HG03558 (cell line): ENCODE measurements around the gene F7.

Experiments
- ATAC-seq: cut with Tn5 transposase; IDR thresholded peaks from one replicate; pipeline ENCODE4 v1.9.1; 2021; ENCODE audit warnings: moderate number of reproducible peaks; ENCODE audit not compliant: unreplicated experiment; ENCODE audit errors: extremely low read depth

F7 gene

DNA sequence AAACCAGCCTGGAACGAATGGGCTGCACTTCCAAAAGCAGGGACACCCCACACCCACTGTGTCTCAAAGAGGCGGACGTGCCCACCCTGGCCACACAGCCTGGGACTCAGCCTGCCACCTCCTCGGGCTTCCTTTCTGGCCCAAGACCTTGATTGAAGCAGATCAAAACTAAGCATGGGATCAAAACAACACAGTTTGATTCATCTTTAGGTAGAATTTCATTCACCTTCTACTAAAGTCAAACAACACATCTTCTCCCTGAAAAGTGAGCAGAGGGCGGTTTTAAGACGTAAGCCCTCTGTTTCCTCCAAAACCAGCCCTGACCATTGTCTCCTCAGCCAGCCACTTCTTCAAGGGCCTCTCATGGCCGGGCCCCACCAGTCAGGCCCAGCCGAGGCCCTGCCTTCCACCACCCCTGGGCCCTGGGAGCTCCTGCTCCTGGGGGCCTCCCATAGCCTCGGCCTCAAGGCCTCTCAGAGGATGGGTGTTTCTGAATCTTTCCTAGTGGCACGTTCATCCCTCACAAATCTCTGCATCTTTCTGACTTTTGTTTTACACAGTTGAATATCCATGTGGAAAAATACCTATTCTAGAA lies 10.7 kb downstream of the F7 start:
- no peak for ATAC-seq

DNA sequence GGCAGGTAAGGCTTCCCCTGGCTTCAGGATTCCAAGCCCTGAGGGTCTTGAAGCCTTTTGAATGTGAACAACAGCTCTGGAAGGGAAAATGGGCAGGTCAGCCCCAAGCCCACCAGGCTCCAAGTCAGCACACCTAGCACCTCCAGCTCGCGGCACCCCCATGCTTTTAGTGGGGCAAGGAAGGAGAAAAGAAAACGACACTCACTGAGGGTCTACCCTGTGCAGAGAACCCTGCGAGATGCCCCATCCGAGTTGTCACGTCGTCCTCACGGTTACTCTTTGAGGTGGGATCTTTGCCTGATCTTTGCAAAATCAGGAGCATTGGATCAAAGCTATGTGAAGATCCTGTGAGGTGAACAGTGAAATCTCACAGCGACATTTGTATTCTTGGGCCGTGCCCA lies 11.3 kb downstream of the F7 start:
- ATAC-seq = no peak

DNA sequence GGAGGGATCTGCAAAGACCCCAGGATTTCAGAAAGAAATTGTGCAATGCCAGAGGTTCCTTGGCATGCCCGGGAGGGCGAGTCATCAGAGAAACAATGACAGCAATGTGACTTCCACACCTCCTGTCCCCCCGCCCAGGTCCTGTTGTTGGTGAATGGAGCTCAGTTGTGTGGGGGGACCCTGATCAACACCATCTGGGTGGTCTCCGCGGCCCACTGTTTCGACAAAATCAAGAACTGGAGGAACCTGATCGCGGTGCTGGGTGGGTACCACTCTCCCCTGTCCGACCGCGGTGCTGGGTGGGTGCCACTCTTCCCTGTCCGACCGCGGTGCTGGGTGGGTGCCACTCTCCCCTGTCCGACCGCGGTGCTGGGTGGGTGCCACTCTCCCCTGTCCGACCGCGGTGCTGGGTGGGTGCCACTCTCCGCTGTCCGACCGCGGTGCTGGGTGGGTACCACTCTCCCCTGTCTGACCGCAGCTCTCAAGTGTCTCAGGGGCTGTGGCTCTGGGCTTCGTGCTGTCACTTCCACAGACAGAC lies 11.8 kb downstream of the F7 start:
- ATAC-seq = no peak

DNA sequence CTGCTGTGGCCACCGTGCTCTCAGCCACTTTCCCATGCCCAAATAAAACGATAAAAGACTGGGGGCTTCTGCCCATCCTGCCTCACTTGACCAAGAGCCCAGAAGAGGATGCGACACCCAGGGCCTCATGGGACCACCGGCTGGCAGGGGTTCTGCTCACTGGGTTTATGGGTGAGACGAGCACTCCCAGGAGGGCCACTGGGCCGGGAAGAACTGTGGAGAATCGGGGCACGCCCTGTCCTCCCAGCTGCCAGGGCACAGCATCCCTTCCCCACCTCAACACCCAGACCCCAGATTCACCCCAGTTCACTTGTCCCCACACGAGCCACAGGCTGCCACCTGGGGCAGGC lies 12.3 kb downstream of the F7 start:
- no peak for ATAC-seq

DNA sequence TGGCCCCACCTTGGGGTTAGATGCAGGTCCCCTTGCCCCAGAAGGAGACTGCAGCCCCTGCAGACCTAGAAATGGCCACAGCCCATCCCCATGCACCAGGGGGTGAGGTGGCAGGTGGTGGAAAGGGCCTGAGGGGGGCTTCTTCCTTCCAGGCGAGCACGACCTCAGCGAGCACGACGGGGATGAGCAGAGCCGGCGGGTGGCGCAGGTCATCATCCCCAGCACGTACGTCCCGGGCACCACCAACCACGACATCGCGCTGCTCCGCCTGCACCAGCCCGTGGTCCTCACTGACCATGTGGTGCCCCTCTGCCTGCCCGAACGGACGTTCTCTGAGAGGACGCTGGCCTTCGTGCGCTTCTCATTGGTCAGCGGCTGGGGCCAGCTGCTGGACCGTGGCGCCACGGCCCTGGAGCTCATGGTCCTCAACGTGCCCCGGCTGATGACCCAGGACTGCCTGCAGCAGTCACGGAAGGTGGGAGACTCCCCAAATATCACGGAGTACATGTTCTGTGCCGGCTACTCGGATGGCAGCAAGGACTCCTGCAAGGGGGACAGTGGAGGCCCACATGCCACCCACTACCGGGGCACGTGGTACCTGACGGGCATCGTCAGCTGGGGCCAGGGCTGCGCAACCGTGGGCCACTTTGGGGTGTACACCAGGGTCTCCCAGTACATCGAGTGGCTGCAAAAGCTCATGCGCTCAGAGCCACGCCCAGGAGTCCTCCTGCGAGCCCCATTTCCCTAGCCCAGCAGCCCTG lies 12.8 kb downstream of the F7 start:
- no peak for ATAC-seq

DNA sequence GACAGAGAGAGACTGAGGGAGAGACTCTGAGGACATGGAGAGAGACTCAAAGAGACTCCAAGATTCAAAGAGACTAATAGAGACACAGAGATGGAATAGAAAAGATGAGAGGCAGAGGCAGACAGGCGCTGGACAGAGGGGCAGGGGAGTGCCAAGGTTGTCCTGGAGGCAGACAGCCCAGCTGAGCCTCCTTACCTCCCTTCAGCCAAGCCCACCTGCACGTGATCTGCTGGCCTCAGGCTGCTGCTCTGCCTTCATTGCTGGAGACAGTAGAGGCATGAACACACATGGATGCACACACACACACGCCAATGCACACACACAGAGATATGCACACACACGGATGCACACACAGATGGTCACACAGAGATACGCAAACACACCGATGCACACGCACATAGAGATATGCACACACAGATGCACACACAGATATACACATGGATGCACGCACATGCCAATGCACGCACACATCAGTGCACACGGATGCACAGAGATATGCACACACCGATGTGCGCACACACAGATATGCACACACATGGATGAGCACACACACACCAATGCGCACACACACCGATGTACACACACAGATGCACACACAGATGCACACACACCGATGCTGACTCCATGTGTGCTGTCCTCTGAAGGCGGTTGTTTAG lies 13.7 kb downstream of the F7 start:
- ATAC-seq = no peak

DNA sequence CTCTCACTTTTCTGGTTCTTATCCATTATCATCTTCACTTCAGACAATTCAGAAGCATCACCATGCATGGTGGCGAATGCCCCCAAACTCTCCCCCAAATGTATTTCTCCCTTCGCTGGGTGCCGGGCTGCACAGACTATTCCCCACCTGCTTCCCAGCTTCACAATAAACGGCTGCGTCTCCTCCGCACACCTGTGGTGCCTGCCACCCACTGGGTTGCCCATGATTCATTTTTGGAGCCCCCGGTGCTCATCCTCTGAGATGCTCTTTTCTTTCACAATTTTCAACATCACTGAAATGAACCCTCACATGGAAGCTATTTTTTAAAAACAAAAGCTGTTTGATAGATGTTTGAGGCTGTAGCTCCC lies 14.2 kb downstream of the F7 start:
- ATAC-seq = no peak

DNA sequence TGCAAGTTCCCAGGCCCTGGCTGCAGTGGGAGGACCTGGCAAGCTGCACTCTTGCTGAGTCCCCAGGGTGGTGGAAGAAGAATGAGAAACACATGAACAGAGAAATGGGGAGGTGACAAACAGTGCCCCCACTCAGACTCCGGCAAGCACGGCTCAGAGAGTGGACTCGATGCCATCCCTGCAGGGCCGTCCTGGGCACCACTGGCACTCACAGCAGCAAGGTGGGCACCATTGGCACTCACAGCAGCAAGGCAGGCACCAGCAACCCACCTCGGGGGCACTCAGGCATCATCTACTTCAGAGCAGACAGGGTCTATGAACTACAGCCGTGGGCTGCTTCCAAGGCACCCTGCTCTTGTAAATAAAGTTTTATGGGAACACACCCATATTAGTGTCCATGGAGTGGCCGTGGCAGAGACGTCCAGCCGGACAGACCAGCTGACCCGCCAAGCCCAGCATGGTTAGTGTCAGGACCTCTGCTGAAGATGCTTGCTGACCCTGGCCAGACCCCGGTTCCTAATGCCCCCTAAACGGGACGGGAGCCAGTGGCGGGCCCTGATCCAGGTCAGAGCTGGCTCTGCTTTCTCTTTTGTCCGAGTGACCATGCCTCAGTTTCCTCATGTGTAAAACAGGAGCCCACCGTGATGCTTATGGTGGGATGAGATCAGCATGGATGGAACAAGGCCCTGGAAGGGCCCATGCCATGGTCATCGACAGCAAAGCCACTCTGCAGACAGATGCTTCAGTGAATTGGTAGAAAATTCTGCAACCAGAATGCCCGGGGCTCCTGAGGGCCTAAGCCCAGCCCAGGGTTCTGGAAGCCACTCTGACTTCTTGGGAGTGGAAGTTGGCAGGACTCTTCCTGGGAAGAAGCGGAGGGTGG lies 14.9 kb downstream of the F7 start:
- ATAC-seq = no peak

DNA sequence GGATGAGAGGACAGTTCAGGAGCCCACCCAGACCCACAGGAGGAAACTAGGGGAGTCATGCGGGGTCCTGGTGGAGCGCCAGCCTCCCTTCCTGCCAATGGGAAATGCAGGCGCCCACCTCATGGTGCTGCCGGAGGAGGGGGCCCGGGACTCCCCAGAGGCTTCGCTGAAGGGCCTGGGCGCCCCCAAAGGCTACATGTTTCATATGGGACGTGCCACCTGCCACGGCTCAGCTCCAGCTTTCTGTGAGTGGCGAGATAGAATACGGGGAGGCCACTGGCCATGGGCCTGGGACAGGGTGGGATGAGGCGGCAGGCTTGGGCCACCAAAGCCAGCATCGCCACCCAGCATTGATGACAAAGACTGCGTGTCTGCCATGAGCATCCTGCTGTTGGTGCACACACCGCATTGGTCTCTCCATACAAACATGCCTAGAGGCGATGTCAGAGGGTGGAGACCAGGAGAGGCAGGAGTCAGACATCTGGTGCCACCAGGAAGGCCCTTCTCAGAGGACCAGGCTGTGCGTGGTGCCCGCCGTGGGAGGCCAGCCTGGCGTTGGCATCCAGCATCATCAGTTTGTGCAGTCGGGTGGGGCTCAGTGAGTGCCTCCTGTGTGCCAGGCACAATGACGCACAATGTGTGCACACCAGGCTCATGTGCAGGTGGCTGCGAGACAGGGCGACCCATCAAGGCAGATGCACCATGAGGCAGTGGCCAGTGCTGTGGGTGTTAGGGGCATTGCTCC lies 15.8 kb downstream of the F7 start:
- no peak for ATAC-seq

DNA sequence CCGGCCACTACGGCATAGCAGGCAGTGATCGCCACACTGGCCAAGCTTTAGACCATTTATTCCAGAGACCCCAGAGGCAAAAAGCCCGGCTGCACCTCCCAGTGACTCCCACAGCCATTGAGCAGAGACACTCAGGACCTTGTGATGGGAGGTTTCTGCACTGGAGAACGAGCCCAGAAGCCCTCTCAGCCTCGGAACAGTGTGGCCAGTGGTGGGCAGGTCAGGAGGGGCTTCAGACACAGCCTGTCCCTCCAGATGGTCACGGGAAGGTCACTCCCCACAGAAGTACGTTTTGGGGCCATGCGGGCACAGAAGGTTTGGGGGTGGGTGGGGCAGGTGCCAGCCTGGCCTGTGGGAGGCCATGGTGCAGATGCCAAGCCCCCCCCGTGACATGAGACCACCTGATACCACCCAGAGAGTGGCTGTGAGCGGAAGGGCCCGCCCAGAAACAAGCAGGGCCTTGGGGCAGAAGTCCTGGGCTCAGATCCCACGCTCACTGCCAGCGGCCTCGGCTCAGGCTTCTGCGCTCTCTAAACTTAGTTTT lies 16.4 kb downstream of the F7 start:
- ATAC-seq = no peak

DNA sequence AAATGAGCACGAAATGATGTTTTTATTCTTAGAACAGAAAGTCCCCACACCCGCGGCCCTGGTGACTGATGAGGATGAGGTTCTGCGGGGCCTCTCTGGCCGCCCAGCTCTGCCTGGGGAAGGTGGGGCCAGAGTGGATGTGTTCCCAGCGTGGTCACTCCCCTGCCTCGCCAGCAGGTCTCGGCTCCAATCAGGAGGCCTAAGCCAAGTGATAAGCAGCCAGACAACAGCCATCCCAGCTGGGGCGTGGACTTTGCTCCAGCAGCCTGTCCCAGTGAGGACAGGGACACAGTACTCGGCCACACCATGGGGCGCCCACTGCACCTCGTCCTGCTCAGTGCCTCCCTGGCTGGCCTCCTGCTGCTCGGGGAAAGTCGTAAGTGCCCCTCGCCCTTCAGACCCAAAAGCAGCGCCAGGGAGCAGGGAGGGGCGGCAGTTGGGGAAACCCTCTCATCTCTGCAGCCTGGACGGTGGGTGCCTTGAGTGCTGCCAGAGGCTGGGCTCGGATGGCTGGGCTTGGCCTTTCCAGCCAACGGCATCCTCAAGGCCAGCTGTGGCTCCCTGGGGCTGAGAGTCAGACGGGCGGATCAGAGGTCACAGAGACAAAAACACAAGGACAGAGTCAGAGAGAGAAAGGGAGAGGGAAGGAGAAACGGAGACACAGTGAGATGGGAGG lies 17.1 kb downstream of the F7 start, which contains the start of gene F10:
Gene F10, plus strand, starts transcription at position 250 of the 676 bp plus-strand sequence. Its CDS starts 57 bp downstream, at position 307.
- no peak for ATAC-seq

DNA sequence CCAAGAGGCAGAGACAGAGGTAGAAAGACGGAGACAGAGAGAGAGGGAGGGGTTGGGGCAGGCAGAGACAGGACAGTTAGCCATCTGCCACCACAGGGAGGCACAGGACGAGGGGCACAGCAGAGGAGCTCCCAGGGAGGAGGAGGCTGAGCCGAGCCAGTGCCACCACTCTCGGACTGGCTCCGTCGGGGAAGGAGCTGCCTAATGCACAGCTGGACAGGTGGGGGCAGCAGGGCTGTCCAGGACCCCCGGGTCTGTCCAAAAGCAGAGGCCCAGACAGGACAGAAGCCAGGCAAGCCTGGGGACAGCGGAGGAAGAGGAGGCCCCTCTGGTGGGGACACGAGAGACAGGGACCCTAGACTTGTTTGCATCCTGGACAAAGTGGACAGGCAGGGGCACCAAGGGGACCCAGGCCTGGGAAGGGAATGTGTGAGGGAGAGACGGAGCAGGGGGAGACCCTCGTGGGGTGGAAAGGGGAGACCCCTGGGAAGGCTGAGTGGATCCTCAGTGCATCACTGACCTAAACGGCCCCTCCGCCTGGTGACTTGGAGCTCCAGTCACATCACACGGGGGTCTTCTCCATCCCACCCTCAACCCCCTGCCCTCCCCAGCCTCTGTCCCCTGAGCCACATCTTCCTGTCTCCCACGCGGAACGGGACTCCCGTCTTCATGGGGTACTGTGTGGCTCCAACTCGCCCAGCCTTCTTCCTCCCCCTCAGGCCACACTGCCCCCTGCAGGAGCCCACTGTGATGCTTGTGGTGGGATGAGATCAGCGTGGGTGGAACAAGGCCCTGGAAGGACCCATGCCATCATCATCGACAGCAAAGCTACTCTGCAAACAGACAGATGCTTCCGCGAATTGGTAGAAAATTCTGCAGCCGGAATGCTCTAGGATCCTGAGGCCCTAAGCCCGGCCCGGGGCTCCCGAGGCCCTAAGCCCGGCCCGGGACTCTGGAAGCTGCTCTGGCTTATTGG lies 17.9 kb downstream of the F7 start:
- ATAC-seq = no peak

DNA sequence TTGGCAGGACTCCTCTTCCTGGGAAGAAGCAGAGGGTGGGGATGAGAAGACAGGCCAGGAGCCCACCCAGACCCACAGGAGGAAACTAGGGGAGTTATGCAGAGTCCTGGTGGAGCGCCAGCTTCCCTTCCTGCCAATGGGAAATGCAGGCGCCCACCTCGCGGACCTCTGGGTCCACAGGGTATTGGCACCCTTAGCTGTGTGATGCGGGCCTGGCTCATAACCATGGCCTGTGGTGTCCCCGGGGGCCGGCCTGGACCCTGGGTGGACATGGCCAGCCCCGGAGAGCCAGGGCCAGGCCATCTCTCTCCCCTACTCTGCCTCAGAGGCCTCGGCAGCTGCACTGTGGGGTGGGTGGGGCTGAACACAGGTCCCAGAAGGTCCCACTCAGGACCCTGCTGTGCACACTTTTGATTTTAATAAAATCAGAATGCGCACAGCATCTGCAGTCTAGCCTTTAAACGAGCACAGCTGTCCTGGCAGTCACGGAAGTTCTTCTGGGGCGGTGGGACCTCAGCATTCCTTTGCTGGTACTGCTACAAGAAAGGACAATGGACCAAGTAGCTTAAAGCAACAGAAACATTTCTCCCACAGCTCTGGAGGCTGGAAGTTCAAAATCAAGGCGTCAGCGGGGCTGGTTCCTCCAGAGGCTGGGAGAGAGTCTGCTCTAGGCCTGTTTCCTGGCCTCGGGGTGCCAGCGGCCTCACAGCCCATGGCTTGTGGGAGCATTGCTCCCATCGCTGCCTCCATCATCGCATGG lies 18.8 kb downstream of the F7 start:
- ATAC-seq = no peak

DNA sequence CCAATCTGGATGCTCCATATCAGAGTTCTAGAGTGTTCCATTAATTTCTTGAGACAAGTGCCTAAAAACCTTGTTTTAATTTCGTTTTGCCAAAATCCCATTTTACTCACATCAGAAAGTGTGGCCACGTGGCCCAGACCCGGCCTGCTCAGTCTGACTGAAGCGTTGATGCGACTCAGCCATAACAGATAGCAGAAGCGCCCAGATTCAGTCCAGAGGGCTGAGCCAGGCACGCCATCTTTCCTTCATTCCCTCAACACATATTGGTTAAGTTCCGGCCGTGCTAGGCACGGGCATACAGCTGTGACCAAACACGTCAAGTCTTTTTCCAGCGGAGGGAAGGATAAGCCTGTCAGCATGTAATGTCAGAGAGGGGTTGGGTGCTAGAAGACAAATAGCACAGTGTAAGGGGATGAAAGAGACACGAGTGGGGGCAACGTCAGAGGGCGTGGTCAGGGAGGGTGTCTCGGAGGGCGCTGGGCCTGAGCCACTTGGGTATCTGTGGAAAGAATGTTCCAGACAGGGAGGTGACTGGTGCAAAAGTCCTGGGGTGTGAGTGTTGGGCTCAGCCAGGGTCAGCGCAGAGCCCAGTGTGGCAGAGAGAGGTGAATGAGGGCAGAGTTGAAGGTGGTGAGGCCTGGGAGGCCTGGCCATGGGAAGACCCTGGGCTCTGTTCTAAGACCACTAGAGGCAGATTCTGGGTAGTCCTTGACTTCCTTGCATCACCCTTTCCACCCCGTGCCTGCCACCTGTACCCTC lies 20.1 kb downstream of the F7 start:
- ATAC-seq = no peak

DNA sequence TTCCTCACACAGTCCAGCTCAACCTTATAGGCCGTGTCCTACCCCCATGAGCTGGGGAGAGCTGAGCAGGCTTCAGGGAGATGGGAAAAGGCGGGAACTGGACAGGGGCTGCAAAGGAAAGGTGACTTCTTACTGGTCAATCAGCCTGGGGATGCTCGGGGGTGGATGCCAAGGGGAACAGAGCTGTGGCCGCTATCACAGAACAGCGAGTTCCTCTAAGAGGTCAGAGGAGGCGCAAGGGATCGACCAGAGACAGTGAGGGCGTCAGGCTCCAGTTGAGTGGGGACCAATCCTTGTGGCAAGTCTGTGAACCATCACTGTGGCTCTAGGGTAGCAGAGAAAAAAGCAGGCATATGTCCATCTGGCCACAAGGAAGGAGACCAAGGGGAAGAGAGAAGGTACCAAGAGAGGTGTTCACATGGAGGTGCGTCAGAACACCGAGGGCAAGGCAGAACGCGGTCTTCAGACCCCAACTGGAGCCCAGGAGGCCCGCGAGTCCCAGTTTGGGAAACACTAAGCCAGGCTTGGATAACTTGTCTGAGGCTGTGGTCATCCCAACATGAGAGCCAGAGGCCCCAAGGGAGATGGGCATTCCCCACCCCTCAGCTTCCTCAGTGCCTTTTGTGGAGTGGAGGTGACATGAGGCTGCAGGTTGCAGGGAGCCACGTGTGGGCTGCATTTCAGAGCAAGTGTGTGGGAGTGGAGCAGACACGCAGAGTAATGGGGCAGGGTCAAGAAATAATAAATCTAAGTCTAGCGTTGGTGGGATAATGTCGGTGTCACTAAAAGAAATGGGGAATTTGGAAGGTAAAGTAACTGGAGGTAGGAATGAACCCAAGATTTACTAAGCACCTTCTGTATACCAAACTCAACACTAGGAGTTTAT lies 20.9 kb downstream of the F7 start:
- ATAC-seq = no peak
